T-cell (primary cell): ENCODE results near the gene MYOM3. TPM values are rescaled to one million over a fixed set of nuclear protein-coding genes. Genes with fewer than 3 reads are reported as not detected.
"Not testable (repeated sequence)": the region's sequence is repeated elsewhere in the genome, so short reads cannot be mapped to it uniquely, and the experiment has no call there.

Source experiments
- ATAC-seq, 4 experiments: fragments of 200-7000 bp in 3 of 4; fragments of 150-1000 bp in 1 of 4; cut with Tn5 transposase; replicated peaks in 1 of 4; 1 replicate in 3 of 4; 2 replicates in 1 of 4; pipeline ENCODE4 v1.10.0; 2021; ENCODE audit warnings: moderate library complexity in 3 of 4, mild to moderate bottlenecking in 2 of 4, moderate number of reproducible peaks in 1 of 4
- CTCF ChIA-PET, 2 donors: fragments of 300-600 bp; sonication (Branson Sonifier 250); formaldehyde crosslinking; loops; one replicate each; lab custom pipeline; 2022; ENCODE audit warnings: antibody characterized with exemption in 2 of 2; lab: Charles Lee
- POLR2A ChIA-PET, 2 donors: fragments of 300-600 bp; sonication (Branson Sonifier 250); formaldehyde crosslinking; loops; one replicate each; lab custom pipeline; 2022; ENCODE audit warnings: antibody characterized with exemption in 2 of 2; lab: Charles Lee
- DNase-seq, 35 experiments: peaks; one replicate each; pipeline versions ENCODE4 v3.0.0 to v3.0.0-alpha.2; 2013 to 2023
- H3K27ac ChIP-seq: one replicate; pipeline ENCODE4 v1.5.1; 2013; ENCODE audit warnings: low read length
- H3K27me3 ChIP-seq, 2 experiments: replicated peaks in 1 of 2; 1 replicate in 1 of 2; 2 replicates in 1 of 2; pipeline versions ENCODE4 v1.6.1 to v1.7.0; 2013; ENCODE audit warnings: low read length in 1 of 2, mixed read lengths in 1 of 2; ENCODE audit not compliant: control insufficient read depth in 2 of 2, insufficient read depth in 2 of 2; ENCODE audit errors: extremely low read depth in 1 of 2
- H3K36me3 ChIP-seq, 2 donors: 1 replicate in 1 of 2; 2 replicates in 1 of 2; pipeline versions ENCODE4 v1.6.1 to v1.7.0; 2013; ENCODE audit warnings: low read length in 1 of 2; ENCODE audit not compliant: control insufficient read depth in 2 of 2, insufficient read depth in 1 of 2; ENCODE audit errors: extremely low read depth in 1 of 2
- H3K4me1 ChIP-seq, 2 experiments: 1 replicate in 1 of 2; 2 replicates in 1 of 2; pipeline versions ENCODE4 v1.6.1 to v1.7.0; 2013; ENCODE audit warnings: low read length in 2 of 2, mixed read lengths in 1 of 2; ENCODE audit not compliant: insufficient read depth in 2 of 2, control insufficient read depth in 1 of 2; ENCODE audit errors: extremely low read depth in 1 of 2
- H3K4me3 ChIP-seq, 2 donors: 1 replicate in 1 of 2; 2 replicates in 1 of 2; pipeline versions ENCODE4 v1.5.1 to v1.7.0; 2013; ENCODE audit warnings: mild to moderate bottlenecking in 2 of 2, low read length in 1 of 2, moderate library complexity in 1 of 2; ENCODE audit not compliant: control insufficient read depth in 1 of 2; ENCODE audit errors: extremely low read depth in 1 of 2
- H3K9me3 ChIP-seq: 2 replicates; pipeline ENCODE4 v1.7.0; 2013
- H3K27ac Mint-ChIP-seq, 2 donors: one replicate each; pipeline ENCODE4 v1.8.0; 2020 to 2021; ENCODE audit warnings: mild to moderate bottlenecking in 2 of 2, mixed read lengths in 2 of 2
- H3K27me3 Mint-ChIP-seq, 2 donors: one replicate each; pipeline ENCODE4 v1.8.0; 2021 to 2022; ENCODE audit warnings: mixed read lengths in 2 of 2
- H3K36me3 Mint-ChIP-seq: one replicate; pipeline ENCODE4 v1.8.0; 2021; ENCODE audit warnings: mixed read lengths
- H3K4me1 Mint-ChIP-seq, 3 donors: one replicate each; pipeline ENCODE4 v1.8.0; 2020 to 2022; ENCODE audit warnings: mixed read lengths in 3 of 3, mild to moderate bottlenecking in 1 of 3
- H3K4me3 Mint-ChIP-seq, 3 donors: one replicate each; pipeline ENCODE4 v1.8.0; 2020 to 2022; ENCODE audit warnings: mild to moderate bottlenecking in 3 of 3, mixed read lengths in 3 of 3, moderate library complexity in 3 of 3
- H3K9me3 Mint-ChIP-seq, 3 donors: one replicate each; pipeline ENCODE4 v1.8.0; 2020 to 2022; ENCODE audit warnings: mixed read lengths in 3 of 3
- WGBS: methylation state at CpG from one replicate; pipeline ENCODE4 v1.1.5; 2013; ENCODE audit warnings: missing lambda C conversion rate; ENCODE audit not compliant: insufficient coverage; 5-methylcytosine and 5-hydroxymethylcytosine counted together
- total RNA-seq, 35 experiments: library from RNA in 6 of 35; stranded (reverse) in 6 of 35; fragments of 120-200 nt in 1 of 35; gene quantifications; one replicate each; pipeline versions ENCODE4 v1.2.1 to v1.2.4 and lab custom pipeline; 2013 to 2026

The MYOM3 gene
- total RNA-seq, 5 donors from 2014 or later (not counting 1 experiment from before 2014, with no cell fraction given): not detected

DNA sequence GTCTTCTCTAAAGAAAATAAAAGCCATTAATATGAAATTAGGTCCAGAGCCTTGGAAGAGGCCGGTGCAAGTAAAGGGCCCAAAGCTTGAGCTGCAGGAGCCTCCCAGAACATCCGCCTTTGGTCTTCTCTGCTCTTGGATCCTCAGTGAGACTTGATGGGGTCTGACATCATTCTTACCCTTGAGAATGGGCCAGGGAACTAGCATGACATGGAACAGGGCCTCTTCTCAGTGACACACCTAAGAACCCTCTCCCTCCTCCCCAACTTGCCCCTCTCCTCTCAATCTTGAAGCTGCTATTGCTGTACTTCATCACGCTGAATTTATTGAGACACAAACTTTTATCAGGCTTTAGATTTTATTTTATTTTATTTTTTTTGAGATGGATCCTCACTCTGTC, 91.5 kb downstream of the MYOM3 start:
- Histone ChIP-seq H3K4me1 (no peaks in the 10 kb centered on the region), H3K4me3 (no peak overlapping the region), H3K9me3 (no peaks in the 10 kb centered on the region), H3K36me3 (no peaks in the 10 kb centered on the region), H3K27ac (no peak overlapping the region), H3K27me3 (peaks cover 0 to 9% of the 10 kb centered on the region in 2 experiments)
- ChIA-PET POLR2A (no interaction called here), CTCF (no interaction called here)
- Mint-ChIP-seq H3K27ac (no peak overlapping the region), H3K4me1 (no peaks in the 10 kb centered on the region), H3K9me3 (no peaks in the 10 kb centered on the region), H3K27me3 (peaks cover 0 to 2% of the 10 kb centered on the region in 2 donors), H3K36me3 (no peaks in the 10 kb centered on the region), H3K4me3 (no peak overlapping the region)
- ATAC-seq (no peak), DNase-seq (no peak)
- WGBS: 100% methylated on average over 2 of the region's 3 CpGs

DNA sequence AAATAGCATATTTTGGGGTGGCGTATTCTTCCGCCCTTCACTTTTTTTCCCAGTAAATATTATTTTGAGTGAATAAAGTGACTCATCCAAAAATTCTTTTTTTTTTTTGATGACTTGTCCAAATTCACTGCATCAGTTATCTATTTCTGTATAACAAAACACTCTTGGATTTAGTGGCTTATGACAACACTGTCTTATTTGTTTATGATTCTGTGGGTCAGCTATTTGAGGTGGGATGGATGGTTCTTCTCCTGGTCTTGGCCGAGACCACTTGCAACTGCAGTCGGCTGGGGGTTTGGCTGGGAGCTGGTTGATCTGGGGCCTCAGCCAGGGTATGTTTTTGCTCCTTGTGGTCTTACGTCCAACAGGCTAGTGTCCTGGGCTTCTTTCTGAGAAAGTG, 91.9 kb downstream of the MYOM3 start:
- ChIA-PET CTCF (no interaction called here), POLR2A (no interaction called here)
- Mint-ChIP-seq H3K27me3 (peaks cover 0 to 2% of the 10 kb centered on the region in 2 donors), H3K27ac (no peak overlapping the region), H3K9me3 (no peaks in the 10 kb centered on the region), H3K4me3 (no peak overlapping the region), H3K36me3 (no peaks in the 10 kb centered on the region), H3K4me1 (no peaks in the 10 kb centered on the region)
- no peak for DNase-seq
- no peaks in the 10 kb centered on the region for H3K4me1 ChIP-seq
- no peak overlapping the region for H3K27ac ChIP-seq
- no peak overlapping the region for H3K4me3 ChIP-seq
- peaks cover 0 to 9% of the 10 kb centered on the region in 2 experiments for H3K27me3 ChIP-seq
- no peaks in the 10 kb centered on the region for H3K9me3 ChIP-seq
- H3K36me3 ChIP-seq: no peaks in the 10 kb centered on the region
- WGBS: 100% methylated on average over 2 of the region's 5 CpGs
- no peak for ATAC-seq

DNA sequence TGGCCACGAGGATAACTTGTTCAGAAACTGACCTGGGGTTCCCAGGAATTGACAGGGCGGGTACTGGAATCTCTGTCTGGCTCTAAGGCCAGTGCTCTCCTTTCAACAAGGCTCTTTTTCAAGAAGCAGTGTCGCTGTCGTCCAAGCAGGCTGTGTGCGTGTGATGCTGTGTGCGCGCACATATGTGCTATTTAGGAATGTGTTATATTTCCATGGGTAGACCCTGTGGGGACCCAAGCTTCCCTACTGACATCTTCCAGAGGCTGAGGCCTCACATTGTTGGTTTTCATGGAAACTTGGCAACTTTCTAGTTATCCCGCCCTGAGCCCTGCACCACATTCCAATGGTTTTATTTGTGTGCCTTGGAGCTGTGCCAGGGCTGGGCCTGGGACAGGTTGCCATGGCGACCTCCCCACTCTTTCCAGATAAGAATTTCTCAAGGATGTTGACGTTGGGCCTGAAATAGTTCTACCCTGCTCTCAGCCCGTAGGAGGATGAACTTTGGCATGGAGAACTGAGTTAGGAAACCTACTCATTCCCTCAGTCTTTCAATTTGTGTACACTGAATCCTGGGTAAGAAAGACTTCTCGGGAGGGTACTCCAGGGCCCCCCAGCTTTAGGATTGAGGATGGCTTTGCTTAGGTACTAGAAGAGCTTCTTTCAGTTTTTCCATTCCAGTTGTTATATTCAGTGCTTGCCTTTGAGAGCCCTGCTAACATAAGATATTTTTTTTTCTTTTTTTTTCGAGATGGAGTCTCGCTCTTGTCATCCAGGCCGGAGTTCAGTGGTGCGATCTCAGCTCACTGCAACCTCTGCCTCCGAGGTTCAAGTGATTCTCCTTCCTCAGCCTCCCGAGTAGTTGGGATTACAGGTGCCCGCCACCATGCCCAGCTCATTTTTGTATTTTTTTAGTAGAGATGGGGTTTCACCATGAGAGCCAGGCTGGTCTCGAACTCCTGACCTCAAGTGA, 93.0 kb downstream of the MYOM3 start:
- ChIA-PET POLR2A (no interaction called here), CTCF (interaction anchor here (0.5 to 0.7 kb wide), 3 partner anchors 15 to 835 kb away, joined by 3 read pairs; no protein-coding TSS in a partner anchor)
- no peak overlapping the region for H3K27ac Mint-ChIP-seq
- H3K4me3 Mint-ChIP-seq: no peak overlapping the region
- Histone ChIP-seq H3K27ac (no peak overlapping the region), H3K36me3 (no peaks in the 10 kb centered on the region), H3K9me3 (no peaks in the 10 kb centered on the region), H3K4me3 (no peak overlapping the region), H3K27me3 (peaks cover 0 to 9% of the 10 kb centered on the region in 2 experiments), H3K4me1 (no peaks in the 10 kb centered on the region)
- no peak for ATAC-seq
- no peak for DNase-seq
- 82% methylated on average over 3 of the region's 20 CpGs for WGBS
- H3K9me3 Mint-ChIP-seq: no peaks in the 10 kb centered on the region
- no peaks in the 10 kb centered on the region for H3K4me1 Mint-ChIP-seq
- peaks cover 0 to 2% of the 10 kb centered on the region in 2 donors for H3K27me3 Mint-ChIP-seq
- H3K36me3 Mint-ChIP-seq: no peaks in the 10 kb centered on the region

- Histone ChIP-seq H3K4me3 (no peak overlapping the region), H3K27ac (no peak overlapping the region), H3K27me3 (peaks cover 0 to 11% of the 10 kb centered on the region in 2 experiments), H3K4me1 (no peaks in the 10 kb centered on the region), H3K36me3 (no peaks in the 10 kb centered on the region), H3K9me3 (no peaks in the 10 kb centered on the region)
- ChIA-PET CTCF (interaction anchor here in 1 of 2 donors (0.7 kb wide), 1 partner anchor 190 kb away, joined by 3 read pairs; no protein-coding TSS in a partner anchor), POLR2A (no interaction called here)
- Mint-ChIP-seq H3K9me3 (no peaks in the 10 kb centered on the region), H3K27ac (no peak overlapping the region), H3K36me3 (no peaks in the 10 kb centered on the region), H3K4me3 (no peak overlapping the region), H3K4me1 (no peaks in the 10 kb centered on the region), H3K27me3 (peaks cover 0 to 5% of the 10 kb centered on the region in 2 donors)
- 100% methylated on average over 1 of the region's 6 CpGs for WGBS
- no peak for DNase-seq
- ATAC-seq: no peak
Observed at GRCh38 chr1:24015221-24016210, 96.4 kb downstream of the MYOM3 start.

DNA sequence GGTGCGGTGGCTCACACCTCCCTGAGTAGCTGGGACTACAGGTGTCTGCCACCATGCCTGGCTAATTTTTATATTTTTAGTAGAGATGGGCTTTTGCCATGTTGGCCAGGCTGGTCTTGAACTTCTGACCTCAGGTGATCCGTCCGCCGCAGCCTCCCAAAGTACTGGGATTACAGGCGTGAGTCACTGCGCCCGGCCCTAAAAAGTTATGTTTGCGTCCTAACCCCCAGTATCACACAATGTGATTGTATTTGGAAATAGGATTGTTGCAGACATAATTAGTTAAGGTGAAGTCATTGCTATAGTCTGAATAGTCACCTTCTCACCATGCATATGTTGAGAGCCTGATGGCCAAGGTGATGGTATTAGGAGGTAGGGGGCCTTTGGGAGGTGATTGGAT, 99.1 kb downstream of the MYOM3 start:
- H3K27me3 Mint-ChIP-seq: peaks cover 0 to 14% of the 10 kb centered on the region in 2 donors
- H3K4me3 Mint-ChIP-seq, CTCF ChIA-PET, H3K4me1 Mint-ChIP-seq, H3K27ac Mint-ChIP-seq, H3K4me1 ChIP-seq, H3K9me3 ChIP-seq, POLR2A ChIA-PET, DNase-seq, H3K9me3 Mint-ChIP-seq, H3K36me3 ChIP-seq, H3K27me3 ChIP-seq, H3K27ac ChIP-seq, H3K36me3 Mint-ChIP-seq, ATAC-seq, H3K4me3 ChIP-seq: not testable (repeated sequence)
- 88% methylated on average over 1 of the region's 8 CpGs for WGBS

DNA sequence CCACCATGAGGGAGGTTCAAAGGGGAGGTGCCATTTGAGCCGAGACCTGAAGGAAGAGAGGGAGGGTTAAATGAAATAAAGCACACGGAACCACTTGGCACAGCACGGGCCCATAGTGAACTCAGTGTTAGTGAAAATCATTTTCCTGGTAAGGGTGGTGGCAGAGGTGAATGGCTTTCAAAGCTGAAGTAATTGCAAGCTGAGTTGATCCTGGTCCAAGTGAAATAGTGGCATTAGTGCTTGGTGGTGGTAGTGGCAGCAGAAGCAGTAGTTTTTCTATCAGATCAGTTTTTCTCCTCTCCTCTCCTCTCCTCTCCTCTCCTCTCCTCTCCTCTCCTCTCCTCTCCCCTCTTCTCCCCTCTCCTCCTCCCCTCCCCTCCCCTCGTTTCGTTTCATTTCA, 101.3 kb downstream of the MYOM3 start:
- WGBS: 80% methylated on average over 3 of the region's 5 CpGs
- Histone ChIP-seq H3K27ac (no peak overlapping the region), H3K9me3 (no peaks in the 10 kb centered on the region), H3K4me3 (no peak overlapping the region), H3K27me3 (peaks cover 0 to 4% of the 10 kb centered on the region in 2 experiments), H3K4me1 (no peaks in the 10 kb centered on the region), H3K36me3 (no peaks in the 10 kb centered on the region)
- Mint-ChIP-seq H3K9me3 (no peaks in the 10 kb centered on the region), H3K27me3 (peaks cover 5 to 17% of the 10 kb centered on the region in 2 donors), H3K4me3 (no peak overlapping the region), H3K36me3 (no peaks in the 10 kb centered on the region), H3K4me1 (no peaks in the 10 kb centered on the region), H3K27ac (no peak overlapping the region)
- POLR2A ChIA-PET: interaction anchor here in 1 of 2 donors (0.6 kb wide), 1 partner anchor 63 kb away, joined by 7 read pairs; no protein-coding TSS in a partner anchor
- CTCF ChIA-PET: no interaction called here
- DNase-seq (no peak), ATAC-seq (no peak)
